GM18502 (cell line): ENCODE measurements around the gene IKBKG.
"Not testable (repeated sequence)": the region's sequence is repeated elsewhere in the genome, so short reads cannot be mapped to it uniquely, and the experiment has no call there.

Experiments
- ATAC-seq: cut with Tn5 transposase; IDR thresholded peaks from one replicate; pipeline ENCODE4 v1.9.1; 2021; ENCODE audit warnings: mild to moderate bottlenecking; ENCODE audit not compliant: unreplicated experiment, poor library complexity

The IKBKG gene

DNA sequence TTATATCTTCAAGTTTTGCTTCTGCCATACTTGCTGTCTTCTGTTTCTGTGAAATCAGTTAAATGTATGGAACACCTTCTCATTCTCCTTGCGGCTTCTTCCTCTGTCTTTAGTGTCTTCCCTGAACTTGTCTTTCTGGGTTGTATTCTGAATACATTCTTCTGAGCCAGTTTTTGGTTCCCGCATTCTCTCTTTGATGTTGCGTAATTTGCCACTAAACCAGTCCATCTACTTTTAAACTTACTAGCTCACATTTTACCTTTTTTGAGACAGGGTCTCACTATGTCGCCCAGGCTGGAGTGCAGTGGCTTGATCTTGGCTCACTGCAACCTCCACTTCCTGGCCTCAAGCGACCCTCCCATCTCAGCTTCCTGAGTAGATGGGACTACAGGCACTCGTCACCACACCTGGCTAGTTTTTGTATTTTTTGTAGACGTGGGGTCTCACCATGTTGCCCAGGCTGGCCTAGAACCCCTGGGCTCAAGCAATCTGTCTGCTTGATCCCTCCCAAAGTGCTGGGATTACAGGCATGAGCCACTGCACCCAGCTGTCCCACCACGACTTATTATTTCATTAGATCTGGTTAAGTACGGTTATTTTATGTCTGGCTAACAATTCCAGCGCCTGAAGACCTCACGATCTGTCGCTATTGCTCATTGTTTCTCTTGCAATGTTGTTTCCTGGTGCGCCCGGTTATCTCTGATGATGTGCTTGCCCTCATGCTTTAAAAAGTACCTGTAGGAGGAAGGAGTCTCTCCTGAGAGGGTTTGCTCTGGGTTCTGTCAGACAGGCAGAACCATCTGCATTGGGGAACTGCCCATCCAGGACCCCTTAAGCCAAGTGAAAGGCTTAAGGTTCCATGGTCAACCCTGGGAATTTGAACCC, 21.6 kb upstream of the IKBKG start:
- ATAC-seq, result no peak

DNA sequence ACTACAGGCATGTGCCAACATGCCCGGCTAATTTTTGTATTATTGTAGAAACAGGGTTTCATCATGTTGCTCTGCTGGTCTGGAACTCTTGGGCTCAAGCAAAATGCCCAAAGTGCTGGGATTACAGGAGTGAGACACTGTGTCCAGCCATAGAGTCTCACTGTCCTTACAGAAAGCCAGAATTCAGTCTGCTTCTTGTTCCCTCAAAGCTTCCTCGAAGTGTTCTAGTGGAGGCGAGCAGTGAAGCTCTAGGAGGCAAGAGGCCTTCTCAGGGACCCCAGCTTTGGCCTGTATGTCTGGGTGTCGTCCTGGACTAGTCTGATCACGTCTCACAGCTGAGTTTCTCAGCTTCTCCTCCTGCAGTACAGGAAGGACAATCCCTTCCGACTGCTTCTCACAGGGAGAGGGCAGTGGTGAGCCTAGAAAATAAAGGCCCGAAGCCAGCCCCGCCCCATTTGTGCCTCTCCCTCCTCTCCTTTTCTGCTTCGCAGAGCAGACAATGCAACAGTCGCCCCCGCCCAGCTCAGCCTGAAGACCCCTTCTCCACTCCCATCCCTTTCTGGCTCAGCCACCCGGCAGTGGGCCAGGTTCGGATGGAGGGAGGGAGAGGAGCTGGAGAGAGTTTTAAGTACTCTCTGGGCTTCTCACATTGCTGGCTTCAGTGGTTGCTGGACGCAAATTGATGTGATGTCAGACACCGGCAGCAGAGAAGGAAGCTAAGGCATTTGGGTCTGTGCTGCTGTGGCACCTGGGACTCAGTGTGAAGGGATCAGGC, 20.3 kb upstream of the IKBKG start:
- peak; percentile 68 for ATAC-seq

DNA sequence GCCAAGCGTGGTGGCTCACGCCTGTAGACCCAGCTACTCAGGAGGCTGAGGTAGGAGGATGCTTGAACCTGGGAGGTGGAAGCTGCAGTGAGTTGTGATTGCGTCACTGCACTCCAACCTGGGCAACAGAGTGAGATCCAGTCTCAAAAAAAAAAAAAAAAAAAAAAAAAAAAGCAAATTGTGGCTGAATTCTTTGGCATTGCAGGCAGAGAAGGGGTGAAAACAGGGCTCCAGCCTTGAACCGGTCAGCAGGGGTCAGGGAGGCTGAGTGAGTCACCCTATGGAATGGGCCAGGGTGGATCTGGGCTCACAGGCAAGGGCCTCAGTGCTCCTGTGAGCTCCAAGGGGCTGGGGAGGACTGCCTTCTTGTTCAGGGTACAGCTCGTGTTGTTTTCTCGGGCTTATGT, 18.2 kb upstream of the IKBKG start:
- ATAC-seq, result no peak

DNA sequence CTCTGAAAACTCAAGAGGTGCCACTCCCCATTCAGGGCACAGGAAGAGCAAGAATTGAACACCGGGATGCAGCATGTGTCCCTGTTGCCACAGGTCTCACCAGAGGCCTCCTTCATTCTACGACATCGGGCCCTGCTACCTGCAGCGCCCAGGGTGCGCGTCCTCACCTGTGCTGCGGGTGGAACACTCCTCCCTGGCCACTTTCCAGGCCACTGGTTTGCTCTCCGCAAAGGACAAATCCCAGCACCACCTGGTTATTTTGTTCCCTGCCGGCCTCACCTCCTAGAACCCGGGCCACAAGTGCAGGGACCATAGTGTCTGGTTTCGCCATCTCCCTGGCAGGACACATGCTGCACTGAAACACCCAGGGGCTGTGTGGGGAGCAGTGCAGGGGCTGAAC, 17.1 kb upstream of the IKBKG start:
- no peak for ATAC-seq

DNA sequence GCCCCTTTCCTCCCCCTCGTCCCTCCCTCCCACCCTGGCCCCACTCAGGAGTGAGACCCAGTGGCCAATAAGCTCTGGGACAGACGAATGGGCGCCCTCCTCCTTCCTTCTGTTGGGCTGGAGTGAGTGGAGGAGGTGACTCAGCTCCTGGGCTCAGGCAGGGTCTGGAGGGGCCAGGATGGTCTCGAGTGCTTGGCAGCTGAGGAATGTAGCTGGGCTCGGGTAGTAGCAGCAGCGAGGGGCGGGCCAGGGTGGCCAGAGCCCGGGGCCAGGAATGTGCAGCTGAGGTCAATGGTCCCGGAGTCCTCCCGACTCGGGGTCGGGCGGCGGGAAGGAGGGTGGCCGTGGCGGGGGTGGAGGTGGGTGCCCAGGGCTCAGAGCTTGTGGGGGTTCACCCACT, 15.8 kb upstream of the IKBKG start:
- ATAC-seq, result no peak

DNA sequence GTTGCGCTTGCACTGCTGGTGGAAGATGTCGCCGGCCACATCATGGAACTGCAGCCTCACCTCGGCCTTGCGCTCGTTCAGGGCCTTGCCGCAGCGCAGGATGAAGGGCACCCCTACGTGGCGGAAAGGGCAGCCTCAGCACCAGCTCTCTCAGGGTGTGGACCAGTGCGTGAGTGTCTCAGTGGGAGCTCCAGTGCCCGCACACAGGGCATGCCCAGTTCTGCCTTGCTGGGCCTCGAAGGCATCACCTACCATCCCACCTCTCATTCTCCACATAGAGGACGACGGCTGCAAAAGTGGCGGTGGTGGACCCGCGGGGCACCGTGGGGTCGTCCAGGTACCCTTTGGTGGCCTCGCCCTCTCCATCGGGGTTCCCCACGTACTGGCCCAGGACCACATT, 14.7 kb upstream of the IKBKG start:
- no peak for ATAC-seq

DNA sequence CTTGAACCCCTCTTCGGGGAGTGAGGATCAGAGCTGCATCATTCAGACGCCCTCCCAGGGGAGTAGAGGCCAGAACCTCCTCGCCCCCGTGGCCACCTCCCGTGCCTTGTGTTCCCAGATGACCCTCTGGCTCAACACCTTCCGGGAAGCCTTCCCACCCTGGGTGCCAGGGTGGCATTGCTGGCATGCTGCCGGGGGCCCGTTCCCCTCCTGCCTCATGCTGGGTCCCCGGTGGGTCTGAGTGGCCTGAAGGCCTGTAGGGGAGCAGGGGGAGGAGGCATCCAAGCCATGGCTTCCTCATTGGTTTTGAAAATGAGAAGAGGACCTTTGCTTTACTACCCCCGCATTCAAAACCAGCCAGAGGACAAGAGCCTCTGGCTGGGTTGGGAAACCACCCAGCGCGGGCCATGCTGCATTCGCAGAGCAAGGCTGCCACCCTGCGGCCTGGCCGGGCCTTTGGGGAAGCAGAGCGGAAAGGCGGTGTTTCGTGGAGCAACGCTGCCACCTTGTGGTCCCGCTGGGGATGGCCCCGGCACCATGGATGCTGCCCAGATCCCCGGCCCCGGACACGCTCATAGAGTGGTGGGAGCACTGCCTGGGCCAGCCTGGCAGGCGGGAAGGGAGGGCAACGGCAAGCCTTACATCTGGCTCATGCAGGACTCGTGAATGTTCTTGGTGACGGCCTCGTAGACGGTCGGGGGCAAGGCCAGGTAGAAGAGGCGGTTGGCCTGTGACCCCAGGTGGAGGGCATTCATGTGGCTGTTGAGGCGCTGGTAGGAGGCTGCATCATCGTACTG, 12.7 kb upstream of the IKBKG start:
- ATAC-seq, result peak; percentile 92

DNA sequence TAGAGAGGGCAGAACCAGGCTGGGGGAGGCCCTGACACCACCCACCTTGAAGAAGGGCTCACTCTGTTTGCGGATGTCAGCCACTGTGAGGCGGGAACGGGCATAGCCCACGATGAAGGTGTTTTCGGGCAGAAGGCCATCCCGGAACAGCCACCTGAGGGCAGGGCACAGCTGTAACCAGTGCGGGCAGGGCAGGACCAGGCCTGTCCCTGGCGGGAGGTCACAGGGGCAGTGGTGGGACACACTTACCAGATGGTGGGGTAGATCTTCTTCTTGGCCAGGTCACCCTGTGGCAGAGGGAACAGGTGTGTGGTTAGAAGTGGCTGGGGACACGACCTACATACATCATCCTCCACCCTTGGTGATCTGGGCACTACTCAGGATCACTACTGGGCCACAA, 11.5 kb upstream of the IKBKG start:
- no peak for ATAC-seq

DNA sequence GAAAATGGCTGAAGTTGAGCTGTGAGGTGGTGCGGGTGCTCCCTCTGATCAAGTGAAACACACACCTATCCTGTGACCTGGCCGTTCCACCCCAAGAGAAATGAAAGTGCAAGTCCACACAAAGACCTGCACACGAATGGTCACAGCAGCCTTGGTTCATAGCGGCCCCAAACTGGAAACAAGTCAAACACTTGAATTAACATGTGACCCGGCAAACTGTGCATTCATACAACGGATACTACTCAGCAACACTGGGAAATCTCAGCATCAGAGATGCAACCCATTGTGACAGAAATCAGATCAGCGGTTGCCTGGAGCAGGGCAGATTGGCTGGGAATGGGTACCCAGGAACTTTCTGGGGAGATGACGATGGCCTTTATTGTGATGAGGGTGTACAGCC, 8.3 kb upstream of the IKBKG start:
- no peak for ATAC-seq

DNA sequence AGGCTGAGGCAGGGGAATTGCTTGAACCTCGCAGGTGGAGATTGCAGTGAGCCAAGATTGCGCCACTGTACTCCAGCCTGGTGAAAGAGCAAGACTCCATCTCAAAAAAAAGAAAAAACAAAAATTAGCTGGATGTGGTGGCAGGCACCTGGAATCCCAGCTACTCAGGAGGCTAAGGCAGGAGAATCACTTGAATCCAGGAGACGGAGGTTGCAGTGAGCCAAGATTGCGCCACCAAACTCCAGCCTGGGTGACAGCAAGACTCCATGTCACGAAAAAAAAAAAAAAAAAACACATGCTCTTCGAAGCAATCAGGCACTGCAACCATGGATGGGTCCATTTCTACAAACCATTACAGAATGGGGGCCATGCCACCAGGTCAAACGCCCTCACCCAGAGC, 7.1 kb upstream of the IKBKG start:
- ATAC-seq, result not testable (repeated sequence)

DNA sequence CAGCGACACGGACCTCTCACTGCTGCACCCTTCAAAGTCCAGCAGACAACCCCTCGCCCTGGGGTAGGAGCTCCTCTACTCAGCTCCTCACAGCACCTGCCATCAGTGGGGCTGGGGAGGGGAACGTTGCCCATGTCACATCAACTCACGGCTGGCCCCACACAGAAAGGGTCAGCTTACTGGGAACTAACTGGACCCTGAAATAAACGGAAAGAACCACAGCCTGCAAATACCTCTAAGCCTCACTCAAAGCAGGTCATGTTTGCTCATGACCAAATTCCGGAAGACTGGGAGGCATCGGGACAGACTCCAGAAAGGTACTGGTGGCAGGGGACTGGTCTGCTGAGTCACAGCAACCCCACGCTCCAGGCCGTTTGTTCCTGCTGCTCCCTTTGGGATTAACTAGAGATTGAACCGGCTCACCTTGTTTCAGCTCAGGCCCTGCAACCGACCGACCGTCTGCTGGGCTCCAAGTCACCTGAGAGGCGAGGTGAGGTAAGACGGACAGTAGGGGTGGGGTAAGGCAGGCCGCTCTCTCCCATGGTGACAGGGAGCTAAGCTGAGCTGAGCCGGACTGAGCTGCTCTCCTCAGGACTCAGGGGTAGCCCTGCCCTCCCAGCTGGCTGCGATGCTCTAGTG, 6.4 kb upstream of the IKBKG start:
- ATAC-seq, result no peak

DNA sequence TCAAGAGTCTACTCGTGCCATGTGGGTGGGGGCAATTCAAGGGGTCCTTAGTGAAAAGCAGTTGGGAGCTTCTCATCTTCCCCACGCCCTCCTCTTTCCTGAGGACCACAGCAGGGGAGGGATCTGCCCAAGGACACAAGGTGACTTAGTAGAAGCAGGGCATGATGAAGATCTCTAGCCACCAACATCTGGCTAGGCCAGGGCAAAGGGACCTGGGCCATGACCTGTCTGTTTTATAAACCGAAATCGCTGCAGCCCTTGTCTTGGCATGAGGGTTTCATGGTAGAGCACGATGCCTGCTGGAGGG, 5.9 kb upstream of the IKBKG start:
- no peak for ATAC-seq

DNA sequence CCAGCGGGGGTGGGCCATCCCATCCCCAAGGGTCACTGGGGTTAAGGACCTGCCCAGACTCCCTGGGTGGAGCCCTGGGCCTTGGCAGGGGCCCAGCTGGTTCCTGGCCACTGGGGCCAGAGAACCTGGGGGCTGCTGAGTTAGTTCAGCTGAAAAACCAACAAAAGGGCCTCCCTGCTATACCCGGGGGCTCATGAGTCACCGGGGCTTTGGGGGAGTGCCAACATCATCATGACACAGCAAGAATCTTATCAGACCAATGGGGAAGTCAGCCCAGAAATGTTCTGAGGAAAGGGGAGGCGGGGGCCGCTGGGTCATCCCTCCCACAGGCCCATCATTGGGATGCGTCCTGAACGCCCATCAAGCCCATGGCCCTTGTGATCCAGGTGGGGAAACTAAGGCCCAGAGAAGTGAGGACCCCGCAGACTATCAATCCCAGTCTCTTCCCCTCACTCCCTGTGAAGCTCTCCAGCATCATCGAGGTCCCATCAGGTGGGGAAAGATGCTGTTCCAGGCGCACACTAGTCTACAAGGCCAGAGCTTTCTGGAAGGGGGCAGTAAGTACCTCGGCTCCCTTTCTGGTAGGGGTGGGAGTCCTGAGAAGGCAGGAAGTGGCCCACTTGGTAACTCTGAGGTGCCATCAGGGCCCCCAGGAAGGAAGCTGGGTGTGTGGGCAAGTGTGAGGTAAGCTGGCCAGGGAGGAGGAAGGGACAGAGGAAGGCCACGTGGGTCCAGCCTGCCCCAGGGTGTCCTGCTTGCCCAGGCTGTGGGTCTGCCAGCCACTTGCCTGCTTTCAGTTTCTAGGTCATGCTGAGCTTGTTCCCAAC, 5.3 kb upstream of the IKBKG start:
- ATAC-seq, result no peak

DNA sequence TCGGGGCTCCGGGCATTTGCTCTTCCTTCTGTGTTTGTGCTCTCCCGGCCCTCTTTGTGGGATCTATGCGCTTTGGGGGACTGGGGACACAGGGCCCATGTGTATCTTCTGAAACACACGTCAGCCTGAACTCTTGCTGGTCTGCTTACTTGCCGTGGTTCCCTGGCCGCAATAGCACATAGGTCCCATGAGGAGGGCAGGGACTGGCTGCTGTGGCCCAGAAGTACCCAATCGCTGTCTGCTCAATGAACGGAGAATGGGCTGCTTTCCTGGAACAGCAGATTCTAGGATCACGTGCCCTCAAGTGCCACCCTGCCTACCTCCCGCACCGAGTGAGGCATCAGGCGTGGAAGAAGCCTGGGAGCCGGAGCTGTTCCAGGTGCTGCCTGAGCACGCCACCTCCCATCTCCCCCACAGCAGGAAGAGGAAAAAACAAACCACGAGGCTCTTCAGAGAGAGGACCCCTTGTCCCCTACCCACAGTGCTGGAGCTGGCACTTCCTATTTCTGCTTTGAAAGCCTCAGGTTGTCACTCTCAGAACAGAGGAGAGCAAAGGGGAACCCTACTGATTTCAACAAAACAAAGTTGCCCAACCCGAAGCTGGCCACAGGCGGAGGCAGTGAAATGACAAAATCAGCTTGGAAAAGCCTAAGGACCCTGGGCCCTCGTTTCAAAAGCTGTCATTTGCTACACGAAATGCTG, 4.5 kb upstream of the IKBKG start:
- no peak for ATAC-seq

DNA sequence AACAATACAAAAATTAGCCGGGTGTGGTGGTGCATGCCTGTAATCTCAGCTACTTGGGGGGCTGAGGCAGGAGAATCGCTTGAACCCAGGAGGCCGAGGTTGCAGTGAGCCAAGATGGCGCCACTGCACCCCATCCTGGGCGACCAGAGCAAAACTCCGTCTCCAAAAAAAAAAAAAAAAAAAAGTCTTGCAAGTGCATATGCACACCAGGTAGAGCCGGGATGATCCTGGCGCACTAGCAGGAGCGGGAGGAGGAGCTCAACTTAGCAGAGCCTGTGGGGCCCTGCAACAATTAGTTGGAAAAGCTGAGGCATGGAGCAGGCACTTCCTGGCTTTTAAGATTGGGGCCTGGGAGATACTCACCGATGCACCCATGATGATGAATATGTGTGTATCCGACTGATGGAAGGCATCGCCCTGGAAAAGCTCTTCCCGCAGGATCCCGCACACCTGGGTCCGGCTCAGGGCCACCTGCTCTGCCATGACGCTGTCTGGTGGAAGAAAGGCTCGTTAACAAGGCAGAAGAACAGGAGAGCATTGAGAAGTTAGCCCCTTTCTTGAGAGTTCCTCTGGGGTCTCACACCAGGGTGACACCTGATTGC, 1.6 kb upstream of the IKBKG start:
- ATAC-seq, result no peak

DNA sequence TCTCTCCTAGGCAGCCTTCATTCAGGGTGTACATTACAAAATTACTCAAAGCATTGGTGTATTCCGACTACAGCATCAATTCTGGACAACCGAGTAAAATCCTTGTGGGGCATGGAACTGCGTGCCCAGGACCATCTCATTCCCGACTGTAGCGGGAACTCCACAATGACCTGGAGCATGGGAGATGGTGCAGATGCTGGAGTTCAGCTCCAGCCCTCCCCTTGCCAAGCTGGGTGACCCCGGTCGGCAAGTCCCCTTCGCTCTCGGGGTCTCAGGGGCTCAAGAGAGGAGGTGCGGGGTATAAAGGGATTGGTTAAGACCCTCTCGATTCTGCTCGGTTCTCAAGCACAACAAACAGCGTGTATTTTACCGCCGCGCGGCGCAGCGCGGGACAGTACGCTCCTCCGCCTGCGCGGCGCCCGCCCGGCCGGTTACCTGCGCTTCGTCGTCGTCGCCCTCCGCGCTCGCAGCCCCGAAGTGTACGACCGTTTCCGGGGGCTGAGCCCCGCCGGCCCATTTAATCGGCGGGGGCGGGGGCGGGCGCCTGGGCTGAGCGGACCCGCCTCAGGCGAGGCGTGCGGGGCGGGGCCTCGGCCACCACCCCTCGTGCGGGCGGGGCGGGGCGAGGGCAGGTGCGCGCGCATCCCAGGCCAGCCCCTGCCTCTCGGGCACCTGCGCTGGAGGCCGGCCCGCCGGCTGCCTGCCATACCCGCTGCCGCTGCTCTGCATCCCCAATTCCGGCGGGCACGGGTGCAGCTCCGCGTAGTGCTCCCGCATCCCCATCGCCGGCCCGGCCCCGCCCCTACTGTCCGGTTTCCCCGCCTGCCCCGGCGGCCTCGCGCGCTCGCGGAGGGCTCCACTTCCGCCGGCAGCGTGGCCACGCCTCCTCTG, 821 bp upstream of the IKBKG start, which contains the start of gene G6PD:
Gene G6PD, minus strand, starts transcription at position 493 of the 891 bp plus-strand sequence. CDS start 691 bp downstream, outside the sequence.
- peak; percentile 46 for ATAC-seq

DNA sequence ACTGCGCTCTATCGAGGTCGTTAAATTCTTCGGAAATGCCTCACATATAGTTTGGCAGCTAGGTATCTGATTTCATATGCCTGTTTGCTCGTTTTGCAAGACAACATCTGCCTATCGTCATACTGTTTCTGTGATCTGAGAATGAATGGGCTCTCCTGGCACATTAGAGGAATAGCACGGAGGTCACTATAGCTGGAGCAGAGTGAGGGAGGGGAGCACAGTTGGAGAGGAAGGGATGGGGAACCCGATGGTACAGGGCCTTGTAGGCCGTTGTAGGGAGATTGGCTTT, 552 bp downstream of the IKBKG start:
- ATAC-seq, result no peak

DNA sequence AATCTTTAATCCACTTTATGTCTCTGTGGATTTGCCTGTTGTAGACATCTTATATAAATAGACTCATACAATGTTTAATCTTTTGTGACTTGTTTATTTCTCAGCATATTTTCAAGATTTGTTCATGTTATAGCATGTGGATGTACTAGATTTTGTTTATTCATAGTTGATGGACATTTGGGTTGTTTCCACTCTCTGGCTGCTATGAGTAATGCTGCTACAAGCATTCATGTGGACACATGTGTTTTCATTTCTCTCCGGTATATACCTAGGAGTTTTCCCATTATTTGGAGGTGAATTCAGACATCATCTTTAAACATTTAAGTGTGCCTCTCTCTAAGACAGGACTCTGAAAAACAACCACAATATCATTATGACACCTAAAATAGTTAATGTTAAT, 2.3 kb downstream of the IKBKG start:
- no peak for ATAC-seq
